ENCODE data around the gene CEP350. TPM values are rescaled to one million over a fixed set of nuclear protein-coding genes. Genes with fewer than 3 reads are reported as not detected.

Gene CEP350
- polyA plus RNA-seq (2012; rRNA removed), result 2.9 and 4.2 TPM in 2 replicates
- 4.6 and 5.5 TPM in 2 replicates for polyA plus RNA-seq (2012; cell fraction: cytosol; rRNA removed)
- polyA plus RNA-seq (2012; cell fraction: nucleus; rRNA removed), result 4.1 and 11.6 TPM in 2 replicates

- peak; percentile 92 for DNase-seq
- peak within 1 kb of the TSS; percentile 94 for H3K9ac ChIP-seq
- 0% methylated on average over 6 of the region's 72 CpGs for WGBS (ENCODE audit: low lambda C conversion rate)
- peak within 1 kb of the TSS; percentile 91 to 98 for H3K4me3 ChIP-seq (ENCODE audit: low read depth in 2 of 2, low read length in 1 of 2)
- peaks cover 50% of the 10 kb centered on the region for H3K79me2 ChIP-seq (ENCODE audit: insufficient read depth)
- peak within 1 kb of the TSS; percentile 74 for H3K4me2 ChIP-seq
- ChIA-PET POLR2A (interaction anchor here (0.5 to 1.0 kb wide), 2 partner anchors 27 to 220 kb away, joined by 3 to 4 read pairs; no protein-coding TSS in a partner anchor), CTCF (interaction anchor here (0.8 to 2.1 kb wide), 8 partner anchors 11 to 227 kb away, joined by 3 to 8 read pairs (median 4); partner anchors contain the start of gene TOR1AIP1)
- H3K9me3 ChIP-seq, result no peaks in the 10 kb centered on the region
- H3K4me1 ChIP-seq (ENCODE audit: control insufficient read depth in 1 of 2, insufficient read depth in 2 of 2, low read depth in 1 of 2, low read length in 1 of 2), result peaks cover 0 to 17% of the 10 kb centered on the region in 2 experiments; a peak in 3 of 4 replicates
- peak within 1 kb of the TSS; percentile 75 to 91 for H3K27ac ChIP-seq (ENCODE audit: low read depth in 2 of 2, low read length in 1 of 2)
- TF ChIP-seq ZBTB33 (IDR thresholded peaks at IDR 0.05; ENCODE audit: borderline replicate concordance, low read depth) (peak; percentile 99), TAF1 (IDR thresholded peaks at IDR 0.05; ENCODE audit: borderline replicate concordance, low read depth, low read length) (peak; percentile 96), SIN3A (IDR thresholded peaks at IDR 0.05; ENCODE audit: borderline replicate concordance, low read depth, low read length) (peak; percentile 89; the same call in 1 of the 2 replicates), NFIC (IDR thresholded peaks at IDR 0.05; ENCODE audit: borderline replicate concordance) (no peak), CHD2 (IDR thresholded peaks at IDR 0.05; ENCODE audit: low read length, partially characterized antibody) (peak; percentile 100), REST (IDR thresholded peaks at IDR 0.05; ENCODE audit: low read depth, low read length) (peak; percentile 44; the same call in 1 of the 2 replicates), RFX5 (IDR thresholded peaks at IDR 0.05; ENCODE audit: low read length) (no peak), NRF1 (IDR thresholded peaks at IDR 0.05; ENCODE audit: low read depth, low read length) (0 out of 2 replicates have a peak, but pooled peaks have one; percentile 31), ELF1 (IDR thresholded peaks at IDR 0.05) (no peak), POLR2AphosphoS5 (IDR thresholded peaks at IDR 0.05; ENCODE audit: low read depth, low read length) (peak; percentile 79; the same call in 1 of the 2 replicates), MXI1 (IDR thresholded peaks at IDR 0.05; ENCODE audit: low read depth, low read length) (peak; percentile 46), TCF12 (IDR thresholded peaks at IDR 0.05) (no peak), FOXM1 (IDR thresholded peaks at IDR 0.05; ENCODE audit: low read depth) (peak; percentile 17; the same call in 1 of the 2 replicates), IRF3 (IDR thresholded peaks at IDR 0.05; ENCODE audit: low read depth, low read length) (no peak), MEF2A (IDR thresholded peaks at IDR 0.05; ENCODE audit: borderline replicate concordance, low read depth) (no peak), RXRA (IDR thresholded peaks at IDR 0.05; ENCODE audit: borderline replicate concordance, low read depth) (no peak), YY1 (IDR thresholded peaks at IDR 0.05; ENCODE audit: low read depth) (peak; percentile 99), GATA2 (CRISPR knock-in tag; IDR thresholded peaks at IDR 0.05) (no peak), USF2 (IDR thresholded peaks at IDR 0.05; ENCODE audit: borderline replicate concordance, low read depth, low read length) (no peak), MAX (IDR thresholded peaks at IDR 0.05; ENCODE audit: low read depth) (peak; percentile 76), EP300 (IDR thresholded peaks at IDR 0.05; ENCODE audit: borderline replicate concordance in 1 of 2, low read depth in 1 of 2, low read length in 1 of 2) (peak in 1 of 2 experiments; percentile 16; a peak in 1 of 4 replicates), FOXJ3 (CRISPR knock-in tag; IDR thresholded peaks at IDR 0.05) (no peak)
- no peaks in the 10 kb centered on the region for H3K9me2 ChIP-seq
- H3K36me3 ChIP-seq (replicated peaks in 1 of 2; ENCODE audit: control insufficient read depth in 1 of 2, insufficient read depth in 2 of 2, low read length in 1 of 2), result no peaks in the 10 kb centered on the region
- peaks cover 17% of the 10 kb centered on the region for H4K20me1 ChIP-seq (ENCODE audit: insufficient read depth)
- peaks cover 7% of the 10 kb centered on the region for H3F3A ChIP-seq (replicated peaks; ENCODE audit: insufficient read depth)
- peak within 1 kb of the TSS; percentile 94 for H2AFZ ChIP-seq (ENCODE audit: low read depth)
- no peaks in the 10 kb centered on the region for H3K27me3 ChIP-seq (ENCODE audit: insufficient read depth)
Measured at GRCh38 chr1:179954493-179955286, at the start of gene CEP350. TSS of gene CEP350 (plus strand) at chr1:179954810. CDS start at chr1:179986182, 31,372 bp downstream.

All from SK-N-SH (cell line).